22Rv1 (cell line): ENCODE data around the gene MAGI1.
A peak's percentile ranks its signal among the peaks of the same experiment; 100 is the strongest.

Experiments used
- H3K27ac ChIP-seq: fragments of 450-650 bp; 2 replicates; pipeline ENCODE4 v1.5.1; 2017
- ZFX ChIP-seq: fragments of 450-650 bp; IDR thresholded peaks from 2 replicates; pipeline ENCODE4 v1.6.1; 2017; ENCODE audit warnings: antibody characterized with exemption, borderline replicate concordance
- TF ChIP-seq, protein P1 (sequence below): fragments of 450-650 bp; IDR thresholded peaks from 2 replicates; pipeline ENCODE4 v1.5.1; 2017; ENCODE audit warnings: mild to moderate bottlenecking

MAGI1 gene

GRCh38 chr3:66037986-66038369 lies 740 bp downstream of the MAGI1 start:
- H3K27ac ChIP-seq: peak overlapping the region; percentile 90

GRCh38 chr3:66037330-66037985 lies 1.3 kb downstream of the MAGI1 start:
- TF ChIP-seq, protein P1, sequence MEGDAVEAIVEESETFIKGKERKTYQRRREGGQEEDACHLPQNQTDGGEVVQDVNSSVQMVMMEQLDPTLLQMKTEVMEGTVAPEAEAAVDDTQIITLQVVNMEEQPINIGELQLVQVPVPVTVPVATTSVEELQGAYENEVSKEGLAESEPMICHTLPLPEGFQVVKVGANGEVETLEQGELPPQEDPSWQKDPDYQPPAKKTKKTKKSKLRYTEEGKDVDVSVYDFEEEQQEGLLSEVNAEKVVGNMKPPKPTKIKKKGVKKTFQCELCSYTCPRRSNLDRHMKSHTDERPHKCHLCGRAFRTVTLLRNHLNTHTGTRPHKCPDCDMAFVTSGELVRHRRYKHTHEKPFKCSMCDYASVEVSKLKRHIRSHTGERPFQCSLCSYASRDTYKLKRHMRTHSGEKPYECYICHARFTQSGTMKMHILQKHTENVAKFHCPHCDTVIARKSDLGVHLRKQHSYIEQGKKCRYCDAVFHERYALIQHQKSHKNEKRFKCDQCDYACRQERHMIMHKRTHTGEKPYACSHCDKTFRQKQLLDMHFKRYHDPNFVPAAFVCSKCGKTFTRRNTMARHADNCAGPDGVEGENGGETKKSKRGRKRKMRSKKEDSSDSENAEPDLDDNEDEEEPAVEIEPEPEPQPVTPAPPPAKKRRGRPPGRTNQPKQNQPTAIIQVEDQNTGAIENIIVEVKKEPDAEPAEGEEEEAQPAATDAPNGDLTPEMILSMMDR: no peak
- no peak for TF ChIP-seq ZFX
- H3K27ac ChIP-seq: peak overlapping the region; percentile 90

More at GRCh38 chr3:66037986-66038369, 740 bp downstream of the MAGI1 start:
- TF ChIP-seq, protein P1: no peak
- TF ChIP-seq ZFX: no peak

DNA sequence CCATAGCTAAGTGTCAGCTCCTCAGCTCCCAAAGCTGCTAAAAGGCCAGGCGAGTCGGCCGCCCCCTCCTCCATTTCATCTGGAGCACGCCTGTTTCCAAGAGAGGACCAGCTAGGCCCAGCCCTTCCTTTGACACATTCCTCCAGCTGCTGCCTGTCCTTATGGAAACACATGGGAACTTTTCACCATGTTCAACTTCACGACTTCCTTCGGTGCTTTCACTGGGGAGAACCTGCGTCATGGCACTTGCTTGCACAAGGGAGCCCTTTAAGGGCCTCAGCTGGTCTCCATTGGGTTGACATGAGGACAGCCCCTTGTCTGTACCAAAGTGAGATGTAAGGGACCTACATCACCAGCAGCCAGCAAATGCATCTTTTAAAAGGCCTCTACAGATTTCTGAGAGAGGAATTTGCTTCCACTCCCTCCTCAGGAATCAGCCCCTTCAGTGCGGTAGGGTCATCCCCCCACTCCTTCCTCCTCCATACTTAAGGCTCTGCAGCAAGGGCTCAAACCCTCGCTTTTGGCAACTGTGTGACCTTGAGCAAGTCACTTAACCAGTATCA lies 2.1 kb downstream of the MAGI1 start:
- no peak overlapping the region for H3K27ac ChIP-seq

GRCh38 chr3:66035763-66036477 lies 2.8 kb downstream of the MAGI1 start:
- no peak for TF ChIP-seq ZFX
- TF ChIP-seq, protein P1: no peak
- no peak overlapping the region for H3K27ac ChIP-seq

More for the DNA sequence above, 2.1 kb downstream of the MAGI1 start:
- TF ChIP-seq, protein P1: no peak
- no peak for TF ChIP-seq ZFX

DNA sequence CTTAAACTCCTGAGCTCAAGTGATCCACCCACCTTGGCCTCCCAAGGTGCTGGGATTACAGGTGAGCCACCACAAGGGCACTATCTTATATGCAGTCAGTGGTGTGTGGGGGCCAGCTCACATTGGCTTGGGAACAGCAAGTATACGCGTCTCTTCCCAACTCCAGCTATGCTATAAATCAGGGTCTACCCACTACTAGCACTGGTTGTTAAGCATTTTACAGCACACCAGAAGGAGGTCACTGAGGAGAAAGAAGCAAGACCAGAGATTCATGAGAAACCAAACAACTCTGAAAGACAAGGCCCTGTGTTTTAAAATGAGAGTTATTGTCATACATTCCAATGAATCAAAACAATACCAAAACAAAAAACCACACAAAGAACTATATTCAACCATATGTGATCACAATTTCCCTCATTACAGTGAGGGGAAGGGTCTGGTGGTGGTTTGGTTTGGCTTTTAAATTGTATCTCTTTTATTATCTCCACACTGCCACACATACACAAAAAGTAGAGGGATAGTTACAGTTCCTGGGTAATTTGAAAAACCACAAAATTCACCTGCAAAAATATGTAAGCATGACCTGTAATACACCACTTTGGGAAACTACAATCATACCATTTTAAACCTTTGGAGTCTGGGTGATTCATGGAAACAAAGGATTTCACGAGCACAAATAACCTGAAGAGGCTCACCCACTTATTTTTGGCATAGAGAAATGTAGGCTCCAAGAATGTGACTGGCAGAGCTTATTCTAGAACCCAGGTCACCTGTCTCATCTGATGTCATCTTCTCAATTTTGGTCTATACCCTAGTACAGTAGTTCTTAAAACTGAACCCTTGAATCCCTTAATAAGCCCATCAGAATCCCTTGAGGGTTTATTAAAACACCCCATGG lies 5.2 kb downstream of the MAGI1 start:
- H3K27ac ChIP-seq: no peak overlapping the region
- TF ChIP-seq, protein P1: no peak
- no peak for TF ChIP-seq ZFX

DNA sequence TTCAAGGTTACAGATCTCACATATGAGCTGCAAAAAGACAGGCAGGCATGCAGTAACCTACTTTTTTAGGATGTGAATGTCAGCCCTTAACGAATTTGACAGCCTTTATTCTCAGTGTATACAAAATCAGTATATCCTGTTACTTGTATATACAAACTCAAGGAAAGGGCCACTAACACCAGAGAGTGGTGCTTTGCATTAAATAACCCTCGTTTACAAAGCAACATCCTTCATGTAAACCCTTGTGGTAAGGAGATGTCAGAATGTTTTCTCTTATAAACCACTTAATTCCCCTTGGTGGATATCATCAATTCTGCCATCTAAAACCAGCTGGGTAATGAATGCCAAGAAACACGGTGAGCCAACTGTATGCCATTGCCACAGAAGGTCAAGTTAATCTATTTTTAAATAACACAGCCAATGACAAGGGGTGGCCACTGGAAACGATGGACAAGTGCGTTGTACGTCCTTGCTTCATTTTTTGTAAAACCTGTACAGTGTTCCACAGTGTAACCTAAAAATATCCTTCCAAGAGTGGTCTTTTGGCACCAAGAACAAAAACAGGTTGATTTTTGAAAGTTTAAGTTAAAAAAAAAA lies 7.5 kb downstream of the MAGI1 start:
- TF ChIP-seq ZFX: no peak
- TF ChIP-seq, protein P1: no peak
- H3K27ac ChIP-seq: no peak overlapping the region
